Astrocyte of the cerebellum (primary cell): ENCODE data around the gene HMG20A.

Experiments used
- DNase-seq: peaks from one replicate; pipeline ENCODE4 v3.0.0-alpha.2; 2011; ENCODE audit warnings: low read depth
- H3K4me3 ChIP-seq: 2 replicates; pipeline ENCODE4 v1.5.1; 2011; ENCODE audit warnings: mild to moderate bottlenecking, low read depth, low read length, moderate library complexity
- CTCF ChIP-seq: IDR thresholded peaks from 2 replicates; pipeline ENCODE4 v1.5.1; 2012; ENCODE audit warnings: low read length, low read depth, moderate library complexity, mild to moderate bottlenecking; ENCODE audit errors: missing control alignments
- in situ Hi-C: cut with HindIII; loops from 2 replicates; pipeline ENCODE4 v1.10.0; 2017; ENCODE audit warnings: low sequenced_read_pairs

Gene HMG20A

GRCh38 chr15:77468896-77469295 is 48.2 kb downstream of the HMG20A start:
- DNase-seq: no peak
- no peak overlapping the region for H3K4me3 ChIP-seq
- TF ChIP-seq CTCF: no peak
- in situ Hi-C loops: no loop called here

GRCh38 chr15:77470235-77470634 is 49.5 kb downstream of the HMG20A start:
- H3K4me3 ChIP-seq: no peak overlapping the region
- TF ChIP-seq CTCF: no peak
- no peak for DNase-seq
- in situ Hi-C loops: no loop called here

GRCh38 chr15:77473328-77473727 is 52.6 kb downstream of the HMG20A start:
- in situ Hi-C loops: no loop called here
- TF ChIP-seq CTCF: no peak
- H3K4me3 ChIP-seq: no peak overlapping the region
- no peak for DNase-seq

GRCh38 chr15:77474310-77474988 is 53.8 kb downstream of the HMG20A start:
- H3K4me3 ChIP-seq: no peak overlapping the region
- no peak for TF ChIP-seq CTCF
- no peak for DNase-seq
- in situ Hi-C loops: no loop called here

- no peak for DNase-seq
- in situ Hi-C loops: loop anchor here (5.0 kb wide), 1 partner anchor 53 kb away; the partner anchor contains the start of genes HMG20A and PEAK1
- no peak for TF ChIP-seq CTCF
- H3K4me3 ChIP-seq: no peak overlapping the region
Measured at GRCh38 chr15:77475001-77475400, 54.3 kb downstream of the HMG20A start.

GRCh38 chr15:77475898-77476297 is 55.2 kb downstream of the HMG20A start:
- in situ Hi-C loops: loop anchor here (5.0 kb wide), 1 partner anchor 54 kb away; the partner anchor contains the start of genes HMG20A and PEAK1
- H3K4me3 ChIP-seq: no peak overlapping the region
- no peak for TF ChIP-seq CTCF
- no peak for DNase-seq
